HEK293T (cell line): ENCODE data around the gene ATF7IP.

Source experiments
- BHLHE40 ChIP-seq: fragments of 450-650 bp; IDR thresholded peaks from 2 replicates; pipeline ENCODE4 v1.6.1; 2016; ENCODE audit warnings: mild to moderate bottlenecking, moderate library complexity, borderline replicate concordance
- CTBP1 ChIP-seq: fragments of 450-650 bp; IDR thresholded peaks from 2 replicates; pipeline ENCODE4 v1.6.1; 2016; ENCODE audit warnings: borderline replicate concordance
- ELF4 ChIP-seq: fragments of 450-650 bp; IDR thresholded peaks from 2 replicates; pipeline ENCODE4 v1.6.1; 2017; ENCODE audit warnings: antibody characterized with exemption
- HDGF ChIP-seq: fragments of 450-650 bp; IDR thresholded peaks from 2 replicates; pipeline ENCODE4 v1.6.1; 2017; ENCODE audit warnings: antibody characterized with exemption, borderline replicate concordance

DNA sequence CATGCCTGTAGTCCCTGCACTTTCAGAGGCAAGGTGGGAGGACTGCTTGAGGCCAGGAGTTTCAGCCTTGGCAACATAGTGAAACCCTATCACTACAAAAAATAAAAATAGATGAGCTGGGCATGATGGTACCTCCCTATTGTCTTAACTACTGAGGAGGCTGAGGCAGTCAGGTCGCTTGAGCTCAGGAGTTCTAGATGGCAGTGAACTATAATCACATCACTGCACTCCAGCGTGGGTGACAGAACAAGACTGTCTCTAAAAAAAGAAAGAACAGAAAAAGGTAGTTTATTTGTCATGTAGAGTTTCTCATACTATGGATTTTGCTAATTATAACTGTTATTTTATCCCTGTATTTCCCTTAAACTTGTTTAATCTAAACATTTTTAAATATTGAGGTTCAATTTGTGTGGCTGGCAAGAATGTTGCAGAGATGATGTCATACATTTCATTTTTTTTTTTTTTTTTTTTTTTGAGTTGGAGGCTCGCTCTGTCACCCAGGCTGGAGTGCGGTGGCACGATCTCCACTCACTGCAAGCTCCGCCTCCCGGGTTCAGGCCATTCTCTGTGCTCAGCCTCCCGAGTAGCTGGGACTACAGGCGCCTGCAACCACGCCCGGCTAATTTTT, 39.7 kb upstream of the ATF7IP start:
- TF ChIP-seq BHLHE40: no peak
- TF ChIP-seq HDGF: no peak
- TF ChIP-seq CTBP1: no peak
- TF ChIP-seq ELF4: no peak
